Measurements from ENCODE around the gene MALRD1. TPM values are rescaled to one million over a fixed set of nuclear protein-coding genes. Genes with fewer than 3 reads are reported as not detected.

The MALRD1 gene
- total and polyA plus RNA-seq, 2 of the 8 experiments (the other 6 are each of a cell fraction or from before 2014, with no cell fraction given): 0.32 to 0.35 TPM

GRCh38 chr10:19668116-19668515, 619.5 kb downstream of the MALRD1 start:
- no peak overlapping the region for H3K27ac ChIP-seq (ENCODE audit: low read depth, low read length)
- no peak overlapping the region for H2BK20ac ChIP-seq (ENCODE audit: low read length)
- POLR2A ChIA-PET (ENCODE audit: partially characterized antibody): no interaction called here
- H3K14ac ChIP-seq (ENCODE audit: insufficient read length): no peak overlapping the region
- FAIRE-seq: no peak
- H3K4me2 ChIP-seq (ENCODE audit: insufficient read depth in 1 of 2, low read depth in 2 of 2, low read length in 2 of 2): no peak overlapping the region
- no peak overlapping the region for H2BK120ac ChIP-seq (replicated peaks; ENCODE audit: low read depth, low read length)
- H3K4me1 ChIP-seq (replicated peaks in 1 of 4; ENCODE audit: control insufficient read depth in 3 of 4, insufficient read depth in 4 of 4, low read length in 3 of 4): no peaks in the 10 kb centered on the region
- no peaks in the 10 kb centered on the region for H3K23me2 ChIP-seq (ENCODE audit: low read depth, low read length)
- no peaks in the 10 kb centered on the region for H3K27me3 ChIP-seq (replicated peaks in 1 of 4; ENCODE audit: control insufficient read depth in 3 of 4, extremely low read depth in 1 of 4, insufficient read depth in 3 of 4, low read length in 3 of 4)
- DNase-seq (ENCODE audit: low read depth in 1 of 2, low spot score in 2 of 2): no peak
- no peak overlapping the region for H3K56ac ChIP-seq (replicated peaks; ENCODE audit: insufficient read length, low read depth, low read length)
- no peaks in the 10 kb centered on the region for H4K20me1 ChIP-seq (replicated peaks in 1 of 2; ENCODE audit: control insufficient read depth in 1 of 2, insufficient read depth in 2 of 2, low read length in 2 of 2)
- H3K4me3 ChIP-seq (ENCODE audit: extremely low read depth in 1 of 4, insufficient read depth in 2 of 4, low read depth in 3 of 4, low read length in 4 of 4): no peak overlapping the region
- no peak overlapping the region for H4K5ac ChIP-seq (ENCODE audit: insufficient read length, low read depth, low read length)
- H3K18ac ChIP-seq (ENCODE audit: extremely low read depth, low read length): no peak overlapping the region
- WGBS, 2 experiments (ENCODE audit: extremely low coverage in 1 of 2, insufficient coverage in 1 of 2, insufficient read length in 1 of 2, insufficient replicate concordance in 2 of 2, low coverage in 1 of 2, low lambda C conversion rate in 2 of 2, missing lambda C conversion rate in 1 of 2): 93% methylated on average over 5 of the region's 5 CpGs; no CpG with 5 or more reads in 1 of the 2 experiments
- H3K36me3 ChIP-seq (ENCODE audit: control insufficient read depth in 2 of 4, insufficient read depth in 4 of 4, low read length in 3 of 4): no peaks in the 10 kb centered on the region
- no peaks in the 10 kb centered on the region for H3K9me3 ChIP-seq (ENCODE audit: insufficient read depth in 2 of 2, low read depth in 1 of 2, low read length in 1 of 2)
- no peak overlapping the region for H2BK12ac ChIP-seq (ENCODE audit: low read depth, low read length)
- H2AK5ac ChIP-seq (ENCODE audit: low read depth, low read length): no peak overlapping the region
- CTCF ChIA-PET (ENCODE audit: partially characterized antibody): no interaction called here
- no peak overlapping the region for H4K8ac ChIP-seq (ENCODE audit: extremely low read depth, insufficient read depth, low read length)
- H2AFZ ChIP-seq (ENCODE audit: low read length): no peak overlapping the region
- H3K79me1 ChIP-seq (ENCODE audit: low read depth, low read length): no peaks in the 10 kb centered on the region
- no peak overlapping the region for H3K23ac ChIP-seq (ENCODE audit: insufficient read length)
- H4K91ac ChIP-seq (replicated peaks; ENCODE audit: insufficient read length, low read length): no peak overlapping the region
- no peak overlapping the region for H2BK5ac ChIP-seq (ENCODE audit: low read depth, low read length)
- H3K9ac ChIP-seq (replicated peaks in 1 of 4; ENCODE audit: extremely low read depth in 1 of 4, low read depth in 3 of 4, low read length in 3 of 4): no peak overlapping the region
- H3K4ac ChIP-seq (replicated peaks; ENCODE audit: insufficient read length, low read depth, low read length): no peak overlapping the region
- no peaks in the 10 kb centered on the region for H3K79me2 ChIP-seq (ENCODE audit: control insufficient read depth in 1 of 2, insufficient read depth in 2 of 2, low read length in 2 of 2)
- H2BK15ac ChIP-seq (ENCODE audit: low read length): no peak overlapping the region
- TF ChIP-seq BACH1 (IDR thresholded peaks at IDR 0.05; ENCODE audit: low read length) (no peak), SIRT6 (IDR thresholded peaks at IDR 0.05; ENCODE audit: low read length) (no peak), POU5F1 (IDR thresholded peaks at IDR 0.05; ENCODE audit: low read depth, low read length) (no peak), CEBPB (IDR thresholded peaks at IDR 0.05; ENCODE audit: low read depth, low read length) (no peak), POLR2A (IDR thresholded peaks at IDR 0.05; ENCODE audit: control extremely low read depth in 1 of 2, low read depth in 2 of 2, low read length in 2 of 2) (no peak), GABPA (IDR thresholded peaks at IDR 0.05; ENCODE audit: borderline replicate concordance, insufficient read depth, low read length) (no peak), CTBP2 (IDR thresholded peaks at IDR 0.05; ENCODE audit: borderline replicate concordance, insufficient read depth, insufficient read length, low read length) (no peak), BRCA1 (IDR thresholded peaks at IDR 0.05; ENCODE audit: low read depth, low read length) (no peak), EP300 (IDR thresholded peaks at IDR 0.05; ENCODE audit: borderline replicate concordance in 1 of 2, low read depth in 2 of 2, low read length in 2 of 2) (no peak), RNF2 (IDR thresholded peaks at IDR 0.05; ENCODE audit: borderline replicate concordance, low read depth, low read length, missing control alignments, poor library complexity, severe bottlenecking) (no peak)
- TF ChIP-seq, protein P1, sequence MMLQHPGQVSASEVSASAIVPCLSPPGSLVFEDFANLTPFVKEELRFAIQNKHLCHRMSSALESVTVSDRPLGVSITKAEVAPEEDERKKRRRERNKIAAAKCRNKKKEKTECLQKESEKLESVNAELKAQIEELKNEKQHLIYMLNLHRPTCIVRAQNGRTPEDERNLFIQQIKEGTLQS (IDR thresholded peaks at IDR 0.05; ENCODE audit: insufficient read depth, low read depth, low read length): no peak
- TF ChIP-seq, protein P2, sequence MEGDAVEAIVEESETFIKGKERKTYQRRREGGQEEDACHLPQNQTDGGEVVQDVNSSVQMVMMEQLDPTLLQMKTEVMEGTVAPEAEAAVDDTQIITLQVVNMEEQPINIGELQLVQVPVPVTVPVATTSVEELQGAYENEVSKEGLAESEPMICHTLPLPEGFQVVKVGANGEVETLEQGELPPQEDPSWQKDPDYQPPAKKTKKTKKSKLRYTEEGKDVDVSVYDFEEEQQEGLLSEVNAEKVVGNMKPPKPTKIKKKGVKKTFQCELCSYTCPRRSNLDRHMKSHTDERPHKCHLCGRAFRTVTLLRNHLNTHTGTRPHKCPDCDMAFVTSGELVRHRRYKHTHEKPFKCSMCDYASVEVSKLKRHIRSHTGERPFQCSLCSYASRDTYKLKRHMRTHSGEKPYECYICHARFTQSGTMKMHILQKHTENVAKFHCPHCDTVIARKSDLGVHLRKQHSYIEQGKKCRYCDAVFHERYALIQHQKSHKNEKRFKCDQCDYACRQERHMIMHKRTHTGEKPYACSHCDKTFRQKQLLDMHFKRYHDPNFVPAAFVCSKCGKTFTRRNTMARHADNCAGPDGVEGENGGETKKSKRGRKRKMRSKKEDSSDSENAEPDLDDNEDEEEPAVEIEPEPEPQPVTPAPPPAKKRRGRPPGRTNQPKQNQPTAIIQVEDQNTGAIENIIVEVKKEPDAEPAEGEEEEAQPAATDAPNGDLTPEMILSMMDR (IDR thresholded peaks at IDR 0.05; ENCODE audit: control extremely low read depth in 1 of 3, insufficient read depth in 1 of 3, low read depth in 1 of 3, low read length in 3 of 3): no peak
